OCI-LY1 (cell line): ENCODE results near the gene AMOTL1.

Experiments
- H2AFZ ChIP-seq: fragments of 200-600 bp; sonication (generic), shearing (Covaris generic); 2 replicates; pipeline ENCODE4 v1.6.0; 2014; ENCODE audit warnings: antibody characterized with exemption, mild to moderate bottlenecking, low read length
- H3F3A ChIP-seq: fragments of 200-600 bp; sonication (generic), shearing (Covaris generic); 2 replicates; pipeline ENCODE4 v1.6.0; 2014; ENCODE audit warnings: mild to moderate bottlenecking, antibody characterized with exemption, low read length, moderate library complexity; ENCODE audit not compliant: insufficient read depth
- H3K27ac ChIP-seq: fragments of 200-600 bp; sonication (generic); 2 replicates; pipeline ENCODE4 v1.5.1; 2014; ENCODE audit warnings: low read length, mixed run types, mild to moderate bottlenecking, low read depth; ENCODE audit not compliant: poor library complexity, severe bottlenecking
- H3K27me3 ChIP-seq: fragments of 200-600 bp; sonication (generic); 2 replicates; pipeline ENCODE4 v1.6.0; 2014; ENCODE audit warnings: antibody characterized with exemption, mild to moderate bottlenecking, low read length, moderate library complexity; ENCODE audit not compliant: insufficient read depth
- H3K36me3 ChIP-seq: fragments of 200-600 bp; sonication (generic); 2 replicates; pipeline ENCODE4 v1.6.1; 2014; ENCODE audit warnings: mild to moderate bottlenecking, antibody characterized with exemption, low read length, moderate library complexity, mixed read lengths; ENCODE audit not compliant: insufficient read depth
- H3K4me1 ChIP-seq: fragments of 200-600 bp; sonication (generic); 2 replicates; pipeline ENCODE4 v1.5.1; 2014; ENCODE audit warnings: mild to moderate bottlenecking, low read length, moderate library complexity; ENCODE audit not compliant: insufficient read depth, severe bottlenecking
- H3K4me2 ChIP-seq: fragments of 200-600 bp; sonication (generic), shearing (Covaris generic); 2 replicates; pipeline ENCODE4 v1.6.1; 2014; ENCODE audit warnings: low read length
- H3K4me3 ChIP-seq: fragments of 200-600 bp; sonication (generic); 2 replicates; pipeline ENCODE4 v1.5.1; 2014; ENCODE audit warnings: low read length, low read depth, mild to moderate bottlenecking, mixed read lengths; ENCODE audit not compliant: poor library complexity, severe bottlenecking
- H3K79me2 ChIP-seq: fragments of 200-600 bp; shearing (Covaris generic); 2 replicates; pipeline ENCODE4 v1.6.1; 2016; ENCODE audit warnings: mixed run types, low read length, mixed read lengths; ENCODE audit not compliant: insufficient read depth
- H3K9ac ChIP-seq: fragments of 200-600 bp; sonication (generic), shearing (Covaris generic); 2 replicates; pipeline ENCODE4 v1.6.1; 2014; ENCODE audit warnings: mild to moderate bottlenecking, low read length, mixed read lengths
- H3K9me2 ChIP-seq: fragments of 200-600 bp; sonication (generic), shearing (Covaris generic); 2 replicates; pipeline ENCODE4 v1.6.1; 2014; ENCODE audit warnings: low read depth, mild to moderate bottlenecking, low read length, mixed read lengths
- H3K9me3 ChIP-seq: fragments of 200-600 bp; shearing (Covaris generic); 2 replicates; pipeline ENCODE4 v1.6.1; 2014; ENCODE audit warnings: low read length, mixed read lengths
- H4K20me1 ChIP-seq: fragments of 200-600 bp; sonication (generic), shearing (Covaris generic); 2 replicates; pipeline ENCODE4 v1.6.0; 2016; ENCODE audit warnings: mild to moderate bottlenecking, low read length; ENCODE audit not compliant: insufficient read depth
- EZH2 ChIP-seq: fragments of 200-600 bp; sonication (generic), shearing (Covaris generic); IDR thresholded peaks from 2 replicates; pipeline ENCODE4 v1.8.0; 2017; ENCODE audit warnings: borderline replicate concordance, mixed run types, mild to moderate bottlenecking, antibody characterized with exemption, low read length, moderate library complexity, mixed read lengths
- TF ChIP-seq, protein P1 (sequence below): fragments of 200-600 bp; sonication (generic), shearing (Covaris generic); IDR thresholded peaks from 2 replicates; pipeline ENCODE4 v1.5.1; 2017; ENCODE audit warnings: mild to moderate bottlenecking, antibody characterized with exemption, low read length, moderate library complexity, mixed read lengths

The AMOTL1 gene

DNA sequence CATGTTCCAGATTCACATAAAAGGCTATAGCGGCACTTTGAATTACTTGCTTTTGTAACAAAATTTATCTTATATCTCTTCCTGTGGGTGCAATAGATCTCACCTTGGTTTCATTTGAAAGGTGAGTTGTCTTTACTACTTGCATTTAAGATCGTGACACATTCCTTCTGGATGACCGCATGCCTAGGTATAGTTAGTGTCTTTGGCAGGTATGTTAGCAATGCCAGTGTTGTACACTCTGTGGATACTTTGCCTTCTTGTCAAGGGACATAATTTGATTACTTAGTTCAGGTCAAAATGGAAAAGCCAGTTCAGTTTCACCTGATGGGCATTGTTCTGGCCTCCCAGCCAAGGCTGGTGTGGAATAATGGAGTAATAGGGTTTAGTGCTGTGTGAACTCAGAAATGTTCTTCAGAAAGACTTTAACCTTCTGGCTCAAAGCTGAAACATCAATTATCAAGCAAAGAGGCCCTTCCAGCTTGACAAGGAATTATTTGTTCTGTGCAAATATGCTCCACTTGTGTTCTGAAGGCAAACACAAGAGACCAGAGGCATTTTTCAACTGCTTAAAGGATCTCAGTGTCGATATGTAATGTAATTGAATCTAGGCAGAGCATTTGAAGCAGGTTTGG lies 64.6 kb downstream of the AMOTL1 start:
- Histone ChIP-seq H2AFZ (no peak overlapping the region), H3F3A (no peaks in the 10 kb centered on the region), H3K27ac (no peak overlapping the region), H3K9me3 (no peaks in the 10 kb centered on the region), H3K9me2 (no peaks in the 10 kb centered on the region), H3K9ac (no peak overlapping the region), H3K4me2 (no peak overlapping the region), H3K36me3 (no peaks in the 10 kb centered on the region), H3K4me1 (no peaks in the 10 kb centered on the region), H3K4me3 (no peak overlapping the region), H3K79me2 (no peaks in the 10 kb centered on the region), H4K20me1 (no peaks in the 10 kb centered on the region), H3K27me3 (no peaks in the 10 kb centered on the region)
- TF ChIP-seq EZH2, result no peak
- TF ChIP-seq, protein P1, sequence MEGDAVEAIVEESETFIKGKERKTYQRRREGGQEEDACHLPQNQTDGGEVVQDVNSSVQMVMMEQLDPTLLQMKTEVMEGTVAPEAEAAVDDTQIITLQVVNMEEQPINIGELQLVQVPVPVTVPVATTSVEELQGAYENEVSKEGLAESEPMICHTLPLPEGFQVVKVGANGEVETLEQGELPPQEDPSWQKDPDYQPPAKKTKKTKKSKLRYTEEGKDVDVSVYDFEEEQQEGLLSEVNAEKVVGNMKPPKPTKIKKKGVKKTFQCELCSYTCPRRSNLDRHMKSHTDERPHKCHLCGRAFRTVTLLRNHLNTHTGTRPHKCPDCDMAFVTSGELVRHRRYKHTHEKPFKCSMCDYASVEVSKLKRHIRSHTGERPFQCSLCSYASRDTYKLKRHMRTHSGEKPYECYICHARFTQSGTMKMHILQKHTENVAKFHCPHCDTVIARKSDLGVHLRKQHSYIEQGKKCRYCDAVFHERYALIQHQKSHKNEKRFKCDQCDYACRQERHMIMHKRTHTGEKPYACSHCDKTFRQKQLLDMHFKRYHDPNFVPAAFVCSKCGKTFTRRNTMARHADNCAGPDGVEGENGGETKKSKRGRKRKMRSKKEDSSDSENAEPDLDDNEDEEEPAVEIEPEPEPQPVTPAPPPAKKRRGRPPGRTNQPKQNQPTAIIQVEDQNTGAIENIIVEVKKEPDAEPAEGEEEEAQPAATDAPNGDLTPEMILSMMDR, result no peak

DNA sequence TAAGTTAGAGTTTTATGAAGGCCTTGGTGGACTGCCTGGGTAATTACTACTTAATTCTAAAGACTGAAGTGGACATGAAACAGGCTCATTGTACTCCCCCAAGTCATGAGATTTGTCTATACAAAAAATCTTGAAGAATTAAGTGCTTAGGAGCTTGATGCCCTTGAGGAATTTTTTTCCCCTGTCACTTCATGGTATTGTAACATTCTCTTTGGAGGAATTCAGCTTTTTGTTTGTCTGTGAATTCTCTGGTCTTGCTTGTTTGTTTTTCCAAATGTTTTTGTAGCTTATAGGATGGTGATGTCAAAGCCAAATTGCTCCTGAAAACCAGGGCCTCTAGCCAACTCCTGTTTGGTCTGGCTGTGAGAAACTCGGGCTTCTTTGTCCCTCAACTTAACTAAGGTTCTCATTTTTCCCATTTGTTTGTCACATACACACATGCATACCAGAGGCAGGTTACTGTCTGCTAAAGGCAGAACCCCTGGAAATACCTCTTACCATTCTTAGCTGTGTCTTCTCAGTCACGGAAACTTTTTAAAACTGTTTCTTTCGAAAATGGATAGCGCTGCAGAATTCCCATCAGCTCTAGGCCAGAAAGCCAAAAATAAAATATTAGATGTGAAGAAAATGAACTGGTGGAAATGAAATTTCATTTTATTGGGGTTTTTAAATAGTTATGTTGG lies 66.9 kb downstream of the AMOTL1 start:
- Histone ChIP-seq H3K9ac (no peak overlapping the region), H3K27ac (no peak overlapping the region), H3K36me3 (no peaks in the 10 kb centered on the region), H2AFZ (no peak overlapping the region), H3K4me2 (no peak overlapping the region), H3K9me2 (no peaks in the 10 kb centered on the region), H3K9me3 (no peaks in the 10 kb centered on the region), H3F3A (no peaks in the 10 kb centered on the region), H4K20me1 (no peaks in the 10 kb centered on the region), H3K79me2 (no peaks in the 10 kb centered on the region), H3K27me3 (no peaks in the 10 kb centered on the region), H3K4me3 (no peak overlapping the region), H3K4me1 (no peaks in the 10 kb centered on the region)
- TF ChIP-seq EZH2, result no peak
- TF ChIP-seq, protein P1, result no peak

DNA sequence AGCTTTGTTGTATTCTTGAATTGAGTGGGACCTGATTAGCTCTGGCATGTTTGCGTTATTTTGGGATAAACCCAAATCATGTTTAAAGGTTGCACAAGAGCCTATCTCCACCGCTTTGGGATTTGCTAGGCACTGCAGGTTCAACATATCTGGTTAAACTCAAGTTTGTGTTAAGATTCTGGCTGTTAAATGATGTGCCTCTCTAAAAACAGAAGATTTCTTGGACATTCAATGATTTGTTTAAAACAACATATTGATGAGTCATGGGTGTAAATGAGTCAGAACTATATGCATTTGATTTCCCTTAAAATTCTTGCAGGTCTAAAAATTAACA lies 67.4 kb downstream of the AMOTL1 start:
- Histone ChIP-seq H3K36me3 (no peaks in the 10 kb centered on the region), H3K9ac (no peak overlapping the region), H3K27ac (no peak overlapping the region), H3K4me2 (no peak overlapping the region), H3K27me3 (no peaks in the 10 kb centered on the region), H3K9me2 (no peaks in the 10 kb centered on the region), H3K4me1 (no peaks in the 10 kb centered on the region), H3K4me3 (no peak overlapping the region), H4K20me1 (no peaks in the 10 kb centered on the region), H3F3A (no peaks in the 10 kb centered on the region), H3K79me2 (no peaks in the 10 kb centered on the region), H2AFZ (no peak overlapping the region), H3K9me3 (no peaks in the 10 kb centered on the region)
- no peak for TF ChIP-seq EZH2
- TF ChIP-seq, protein P1, result no peak
